AG08395 (cell line): ENCODE data around the gene CDK14.

Experiments
- DNase-seq: peaks from one replicate; pipeline ENCODE4 v3.0.0; 2012; ENCODE audit warnings: mixed read lengths, low spot score

Gene CDK14

GRCh38 chr7:90680484-90680883, 84.4 kb downstream of the CDK14 start:
- DNase-seq, result no peak

DNA sequence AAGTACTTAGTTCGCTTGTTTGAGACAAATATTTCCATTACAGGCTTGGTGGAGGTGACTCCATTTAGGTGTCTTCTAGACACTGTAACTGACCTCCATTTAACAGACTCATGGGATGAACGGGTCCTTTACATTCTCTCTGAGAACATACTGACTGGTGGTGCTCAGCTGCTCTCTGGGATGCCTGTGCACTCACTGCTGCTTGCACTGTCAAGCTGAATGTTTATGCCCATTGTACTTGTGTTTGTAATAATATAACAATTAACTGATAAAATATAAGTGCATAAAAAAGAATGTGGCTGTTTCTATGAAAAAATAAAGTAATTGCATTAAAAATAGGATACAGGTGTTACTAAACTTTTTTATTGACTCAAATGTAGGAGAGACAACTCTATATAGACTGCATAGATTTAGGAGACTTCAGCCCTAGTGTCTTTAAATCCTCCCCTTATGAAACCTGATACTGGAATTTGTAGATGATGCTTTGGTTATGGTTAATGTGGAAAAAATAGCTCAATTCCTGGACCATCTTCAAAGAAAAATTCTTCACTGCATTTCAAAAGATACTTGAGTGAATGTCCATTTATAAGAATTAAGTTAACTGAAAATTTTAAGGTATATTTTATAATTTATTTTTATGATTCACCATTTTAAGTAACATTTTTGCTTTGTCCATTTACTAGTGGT, 85.4 kb downstream of the CDK14 start:
- no peak for DNase-seq

- no peak for DNase-seq
Measured at GRCh38 chr7:90686146-90686545, 90.0 kb downstream of the CDK14 start.

GRCh38 chr7:90688810-90689209, 92.7 kb downstream of the CDK14 start:
- no peak for DNase-seq

DNA sequence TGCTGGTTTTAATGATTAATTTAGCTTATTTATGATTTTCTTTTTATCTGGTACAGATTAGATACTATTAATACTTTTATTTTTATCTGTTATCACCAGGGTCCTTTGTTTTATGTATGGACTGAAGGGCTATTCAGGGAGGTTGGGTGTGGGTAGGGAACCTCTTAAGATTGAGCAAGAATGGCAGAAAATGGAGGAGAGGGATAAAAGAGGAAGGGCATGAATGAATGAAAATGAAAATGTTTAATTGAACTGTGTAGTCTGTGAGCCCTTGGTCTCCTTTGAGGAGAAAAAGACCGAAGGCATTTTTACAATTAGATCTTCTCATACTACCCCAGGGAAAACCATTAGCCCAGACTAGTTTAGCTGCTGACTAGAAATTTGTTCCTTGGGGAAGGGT, 93.1 kb downstream of the CDK14 start:
- no peak for DNase-seq

DNA sequence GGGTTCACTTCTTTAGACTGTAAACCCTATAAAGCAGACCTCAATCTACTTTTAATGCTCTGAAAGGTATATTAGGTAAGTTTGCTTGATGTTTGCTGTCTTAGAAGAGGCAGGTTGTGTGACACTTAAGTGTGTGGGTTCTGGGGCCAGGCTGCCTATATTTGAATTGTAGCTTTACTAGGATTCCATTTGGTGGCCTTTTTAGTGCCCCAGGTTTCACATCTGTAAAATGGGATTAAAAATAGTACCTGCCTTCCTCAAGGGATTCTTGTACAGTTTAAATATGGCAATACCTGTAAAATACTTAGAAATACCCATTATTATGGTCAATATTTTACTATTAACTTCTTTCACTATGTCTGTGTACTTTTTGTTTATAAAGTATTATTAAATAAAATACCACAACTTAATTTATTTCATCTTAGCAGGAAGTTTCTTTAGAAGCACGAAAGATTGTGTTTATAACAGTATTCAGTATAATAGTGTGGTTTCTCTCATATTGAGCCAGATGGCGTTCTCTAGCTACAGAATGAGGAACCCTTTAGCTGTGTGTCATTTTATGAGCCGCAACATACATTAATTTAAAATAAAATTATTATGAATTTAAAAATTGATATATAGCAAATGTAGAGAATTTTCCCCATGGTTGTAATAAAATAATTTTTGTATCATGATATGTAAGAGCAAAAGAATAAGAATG, 94.2 kb downstream of the CDK14 start:
- no peak for DNase-seq

- no peak for DNase-seq
Measured at GRCh38 chr7:90692396-90692795, 96.3 kb downstream of the CDK14 start.

DNA sequence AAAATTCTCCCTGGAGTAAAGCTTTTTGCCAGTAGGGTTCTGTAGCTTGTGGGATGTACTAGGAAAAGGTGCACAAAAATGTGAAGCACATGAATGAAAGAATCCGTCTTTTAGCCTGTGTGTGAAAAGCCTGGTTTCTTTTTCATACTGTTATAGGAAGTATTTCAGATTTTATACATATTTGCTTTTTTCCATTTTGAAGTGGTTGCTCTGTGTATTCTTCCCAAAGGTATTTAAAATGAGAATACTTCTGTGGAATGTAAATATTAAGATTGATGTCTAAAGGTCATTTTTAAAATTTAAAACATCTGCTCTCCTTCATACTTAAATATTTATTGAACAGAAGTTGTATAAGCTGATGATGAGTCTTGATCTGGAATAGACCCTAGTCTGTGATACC, 96.8 kb downstream of the CDK14 start:
- no peak for DNase-seq

GRCh38 chr7:90693939-90694338, 97.8 kb downstream of the CDK14 start:
- no peak for DNase-seq

- DNase-seq, result no peak
Measured at GRCh38 chr7:90698616-90699015, 102.5 kb downstream of the CDK14 start.

DNA sequence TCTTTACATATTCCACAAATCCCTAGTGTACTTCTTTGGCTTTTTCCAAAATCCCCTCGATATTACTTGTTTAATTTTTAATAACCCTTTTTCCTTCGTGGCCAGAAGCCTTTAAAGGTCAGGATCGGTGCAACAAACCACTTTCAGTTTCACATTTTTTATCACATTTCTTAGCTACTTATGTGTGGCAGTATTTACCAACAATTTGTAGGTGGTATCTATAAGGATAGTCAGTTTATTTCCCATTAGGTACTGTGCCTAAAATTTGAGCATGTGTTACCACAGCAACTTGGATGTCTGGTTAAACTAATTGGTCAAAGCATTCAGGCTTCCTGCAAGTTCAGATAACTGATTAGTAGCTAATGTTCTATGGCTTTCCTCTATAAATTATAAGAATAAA, 104.9 kb downstream of the CDK14 start:
- DNase-seq, result no peak

DNA sequence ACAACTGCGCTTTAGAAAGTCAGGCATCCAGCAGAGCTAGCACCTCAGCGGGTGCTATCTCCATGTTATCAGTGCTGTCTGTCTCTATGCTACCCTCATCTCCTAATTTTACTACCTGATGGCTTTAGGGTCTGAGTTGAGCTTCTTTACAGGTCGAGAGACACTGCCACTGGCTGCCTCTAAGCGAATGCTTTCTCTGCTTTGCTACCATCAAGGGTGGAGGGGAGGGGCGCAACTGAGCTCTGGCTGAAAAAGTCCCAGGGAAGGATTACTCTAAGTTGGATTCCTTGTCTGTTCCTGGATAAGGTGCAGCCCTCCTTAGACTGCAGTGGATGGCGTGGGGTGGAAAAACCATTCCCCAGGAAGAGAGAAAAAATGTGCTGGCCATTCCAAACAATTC, 105.7 kb downstream of the CDK14 start:
- DNase-seq, result no peak

DNA sequence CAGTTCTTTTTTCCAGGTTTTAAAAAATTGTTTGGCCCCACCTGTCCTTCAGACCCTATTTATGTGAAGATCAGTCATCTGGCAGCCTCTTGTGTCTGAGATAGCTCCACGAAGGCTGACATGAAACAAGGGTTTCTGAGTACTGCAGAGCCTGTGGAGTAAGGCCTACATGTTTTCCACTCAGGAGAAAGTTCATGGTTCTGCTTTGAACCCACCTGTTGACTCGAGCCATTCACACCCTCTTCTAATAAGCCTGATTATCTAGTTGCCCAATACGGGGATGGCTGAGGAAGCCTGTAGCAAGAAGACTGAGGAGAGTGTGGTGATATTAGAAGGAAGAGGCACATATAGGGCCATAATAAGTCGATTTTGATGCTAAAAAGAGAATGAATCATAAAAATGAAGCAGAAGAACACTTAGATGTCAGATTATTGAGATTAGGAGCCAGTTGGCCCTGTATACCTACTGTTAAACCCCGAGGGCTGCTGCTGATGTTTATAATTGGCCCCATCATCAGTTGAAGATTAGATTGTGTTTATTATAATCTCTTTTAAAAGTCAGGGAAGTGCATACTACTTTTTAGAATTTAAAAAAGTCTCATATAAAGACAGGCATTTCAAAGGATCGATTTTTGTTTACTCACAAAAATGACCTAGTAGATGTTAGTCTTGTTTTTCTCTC, 109.4 kb downstream of the CDK14 start:
- no peak for DNase-seq

DNA sequence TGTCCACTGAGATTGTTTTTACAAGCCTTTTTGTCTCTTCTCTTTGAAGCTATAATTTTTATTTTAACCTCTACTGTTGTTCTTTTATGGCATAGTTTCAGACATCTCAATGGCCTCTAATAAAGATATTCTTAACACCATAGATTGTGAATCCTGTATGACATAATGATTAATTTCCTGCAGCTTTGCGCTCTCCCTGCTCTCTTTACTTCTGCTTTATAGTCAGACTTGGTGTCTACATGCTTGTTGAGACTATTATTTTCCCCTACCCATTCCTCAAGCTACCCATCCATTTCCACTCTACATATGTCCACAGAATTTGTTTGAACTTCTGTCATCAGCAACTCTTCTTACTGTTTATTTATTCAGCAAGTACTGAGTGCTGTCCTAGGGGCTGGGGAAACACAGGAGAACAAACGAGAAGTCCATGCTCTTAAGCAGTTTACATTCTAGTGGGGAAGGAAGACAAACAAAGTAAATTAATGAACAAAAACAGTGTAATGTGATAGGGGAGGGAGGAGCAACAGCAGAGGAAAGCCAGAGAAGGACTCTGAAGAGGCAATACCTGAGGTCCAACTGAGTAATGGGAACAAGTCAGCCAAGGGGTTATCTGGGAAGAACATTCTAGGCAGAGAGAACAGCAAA, 110.1 kb downstream of the CDK14 start:
- DNase-seq, result no peak

DNA sequence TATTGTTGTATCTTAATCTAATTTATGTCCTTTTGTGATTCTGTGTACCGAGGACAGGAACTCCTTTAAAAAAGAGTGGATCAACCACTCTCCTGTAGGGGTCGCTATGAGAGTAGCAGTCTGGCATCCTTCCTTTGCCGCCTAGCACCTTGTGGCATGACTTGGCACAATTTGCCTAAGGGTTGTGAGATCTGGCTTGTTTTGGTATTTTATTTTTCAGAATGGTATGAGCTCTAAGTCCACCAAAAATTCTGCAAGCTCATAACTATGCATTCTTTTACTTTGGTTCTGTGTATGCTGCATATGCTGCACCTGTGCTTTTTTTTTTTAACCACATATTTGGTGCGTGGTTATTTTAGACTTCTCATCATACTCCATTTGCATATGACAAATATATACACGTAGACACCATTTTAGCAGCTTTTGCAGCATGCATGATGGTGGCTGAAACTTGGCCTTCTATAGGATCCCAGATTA, 112.8 kb downstream of the CDK14 start:
- no peak for DNase-seq

GRCh38 chr7:90709501-90710465, 113.7 kb downstream of the CDK14 start:
- DNase-seq, result peak; percentile 37

- no peak for DNase-seq
Measured at GRCh38 chr7:90710466-90710850, 114.3 kb downstream of the CDK14 start.

- DNase-seq, result no peak
Measured at GRCh38 chr7:90713628-90714027, 117.5 kb downstream of the CDK14 start.

DNA sequence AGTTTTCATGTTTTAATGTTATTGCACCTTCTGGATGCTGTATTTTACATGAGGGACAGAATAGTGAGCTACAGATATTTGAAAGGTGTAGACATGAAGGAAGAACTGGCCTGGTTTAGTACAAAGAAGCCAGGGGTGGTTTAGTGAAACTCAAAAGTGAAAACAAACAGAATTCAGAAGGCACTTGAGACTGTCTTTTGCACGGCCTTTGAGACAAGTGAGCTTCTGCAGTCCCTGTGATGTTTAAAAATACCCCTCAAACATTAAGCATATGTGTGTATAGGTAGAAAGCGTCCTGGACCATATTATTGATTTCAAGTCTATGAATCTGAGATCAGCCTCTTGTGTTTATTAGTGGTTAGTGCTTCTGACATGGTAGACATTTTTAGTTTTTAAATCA, 118.9 kb downstream of the CDK14 start:
- DNase-seq, result no peak

DNA sequence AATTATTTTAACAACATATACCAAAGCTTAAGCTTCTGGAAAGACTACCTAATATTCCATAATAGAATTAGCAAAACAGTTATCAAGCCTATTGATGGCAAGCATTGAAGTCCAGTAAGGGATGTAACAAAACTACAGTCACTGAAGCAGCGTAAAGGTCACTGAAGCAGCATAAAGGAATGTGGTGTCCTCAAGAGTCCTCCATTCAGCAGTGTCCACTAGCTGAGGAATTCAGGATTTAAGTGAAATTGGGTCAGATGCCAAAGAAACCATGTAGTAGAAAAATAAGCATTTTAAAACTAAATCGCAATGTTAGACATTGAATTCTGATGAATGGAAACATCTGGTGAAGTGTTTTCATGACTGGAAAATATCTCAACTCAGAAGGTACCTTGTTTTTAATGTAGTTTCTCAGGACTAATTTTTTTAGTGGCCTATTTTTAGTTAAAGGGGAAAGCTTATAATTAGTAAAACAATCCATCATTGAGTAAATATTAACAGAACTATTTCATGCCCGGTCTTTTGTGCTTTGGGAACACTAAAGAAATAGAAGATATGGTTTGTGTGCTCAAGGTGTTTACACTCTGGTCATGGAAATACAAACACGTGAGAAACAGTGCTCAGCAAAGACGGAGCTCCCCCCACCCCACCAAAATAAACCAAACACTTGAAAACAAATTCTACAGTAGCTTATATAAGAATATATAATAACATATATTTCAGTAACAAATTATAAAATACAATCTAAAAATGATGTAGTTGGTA, 121.4 kb downstream of the CDK14 start:
- DNase-seq, result peak; percentile 10

DNA sequence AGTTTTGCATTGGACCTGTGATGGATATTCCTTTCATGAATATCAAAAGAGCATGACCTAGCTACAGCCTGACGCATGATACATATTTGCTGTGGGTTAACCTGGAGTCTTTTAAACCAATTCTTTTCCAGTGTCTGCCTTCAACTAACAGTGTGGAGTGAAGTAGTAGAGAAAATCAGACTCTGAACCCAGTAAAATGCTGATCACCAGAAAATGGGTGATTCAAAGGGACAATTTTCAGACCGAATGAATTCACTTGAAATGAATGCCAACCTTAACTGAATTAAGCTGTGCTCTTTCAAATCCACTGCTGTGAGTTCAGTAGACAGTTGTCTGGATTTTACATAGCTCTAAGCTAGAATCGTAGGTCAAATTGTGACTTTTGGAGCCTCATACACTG, 123.0 kb downstream of the CDK14 start:
- DNase-seq, result no peak
